AG20443 (cell line): Measurements from ENCODE around the gene AKR1A1.
"Not testable (repeated sequence)": the region's sequence is repeated elsewhere in the genome, so short reads cannot be mapped to it uniquely, and the experiment has no call there.

Experiments used
- DNase-seq: peaks from one replicate; pipeline ENCODE4 v3.0.0; 2012; ENCODE audit warnings: low spot score, mixed read lengths

AKR1A1 gene

GRCh38 chr1:45550401-45551351, at the start of gene AKR1A1:
AKR1A1 (plus strand) TSS chr1:45550826; CDS start chr1:45561795, 10,969 bp downstream.
- peak; percentile 94 for DNase-seq

- DNase-seq: no peak
These were observed 49.1 kb upstream of the AKR1A1 start for GRCh38 chr1:45501505-45501859.

GRCh38 chr1:45503462-45504360, 46.9 kb upstream of the AKR1A1 start:
- DNase-seq: no peak

DNA sequence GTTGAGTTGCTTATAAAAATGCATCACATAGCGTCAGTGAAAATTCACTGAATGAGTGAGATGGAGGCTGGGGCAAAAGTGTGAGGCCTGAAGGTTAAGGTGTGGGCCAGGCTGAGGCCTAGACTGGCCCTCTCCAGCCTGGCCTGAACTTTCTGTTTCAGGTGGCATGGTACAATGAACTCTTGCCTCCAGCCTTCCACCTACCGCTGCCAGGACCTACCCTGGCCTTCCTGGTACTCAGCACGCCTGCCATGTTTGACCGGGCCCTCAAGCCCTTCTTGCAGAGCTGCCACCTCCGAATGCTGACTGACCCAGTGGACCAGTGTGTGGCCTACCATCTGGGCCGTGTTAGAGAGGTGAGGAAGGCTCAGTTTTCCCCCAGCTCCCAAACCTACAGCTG, 43.4 kb upstream of the AKR1A1 start:
- DNase-seq: no peak

- DNase-seq: no peak
These were observed 42.7 kb upstream of the AKR1A1 start for GRCh38 chr1:45507893-45508292.

DNA sequence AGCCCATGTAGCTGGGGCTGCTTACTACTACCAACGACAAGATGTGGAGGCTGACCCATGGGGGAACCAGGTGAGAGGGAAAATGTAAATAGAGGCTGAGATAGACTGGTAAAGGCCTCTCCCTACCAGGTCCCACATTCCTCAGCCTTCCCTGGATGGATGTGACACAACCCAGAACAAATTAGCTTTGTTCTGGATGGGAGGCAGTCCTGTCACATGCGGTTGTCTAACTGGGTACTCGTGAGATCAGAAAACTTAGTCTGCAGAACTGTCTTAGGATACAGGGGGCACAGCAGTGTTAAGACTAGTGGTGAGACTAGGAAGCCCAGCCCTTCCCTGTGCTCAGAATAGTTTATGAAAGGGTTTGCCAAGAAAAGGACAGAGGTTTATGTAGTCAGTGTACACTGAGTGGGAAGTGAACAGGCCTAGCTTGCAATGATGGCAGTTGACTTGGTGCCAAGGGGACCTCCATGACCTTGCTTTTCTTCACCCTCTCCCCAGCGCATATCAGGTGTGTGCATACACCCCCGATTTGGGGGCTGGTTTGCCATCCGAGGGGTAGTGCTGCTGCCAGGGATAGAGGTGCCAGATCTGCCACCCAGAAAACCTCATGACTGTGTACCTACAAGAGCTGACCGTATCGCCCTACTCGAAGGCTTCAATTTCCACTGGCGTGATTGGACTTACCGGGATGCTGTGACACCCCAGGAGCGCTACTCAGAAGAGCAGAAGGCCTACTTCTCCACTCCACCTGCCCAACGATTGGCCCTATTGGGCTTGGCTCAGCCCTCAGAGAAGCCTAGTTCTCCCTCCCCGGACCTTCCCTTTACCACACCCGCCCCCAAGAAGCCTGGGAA, 42.1 kb upstream of the AKR1A1 start:
- DNase-seq: no peak

GRCh38 chr1:45510036-45510971, 40.3 kb upstream of the AKR1A1 start:
- DNase-seq: no peak

DNA sequence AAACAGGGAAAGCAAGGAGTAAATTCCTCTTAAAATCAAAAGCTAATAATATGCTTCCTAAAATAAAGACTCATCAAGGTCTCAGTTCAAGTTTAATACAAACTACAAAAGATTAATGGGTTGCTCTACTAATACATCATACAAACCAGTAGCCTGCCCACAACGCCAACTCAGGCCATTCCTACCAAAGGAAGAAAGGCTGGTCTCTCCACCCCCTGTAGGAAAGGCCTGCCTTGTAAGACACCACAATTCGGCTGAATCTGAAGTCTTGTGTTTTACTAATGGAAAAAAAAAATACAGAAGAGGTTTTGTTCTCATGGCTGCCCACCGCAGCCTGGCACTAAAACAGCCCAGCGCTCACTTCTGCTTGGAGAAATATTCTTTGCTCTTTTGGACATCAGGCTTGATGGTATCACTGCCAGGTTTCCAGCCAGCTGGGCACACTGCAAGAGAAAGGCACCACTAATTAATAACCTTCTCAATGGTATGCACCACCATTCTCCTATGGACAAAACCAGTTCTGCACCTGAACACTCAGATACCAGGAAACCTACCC, 39.6 kb upstream of the AKR1A1 start:
- no peak for DNase-seq

- DNase-seq: peak; percentile 57
These were observed 38.0 kb upstream of the AKR1A1 start for GRCh38 chr1:45512641-45513054.

DNA sequence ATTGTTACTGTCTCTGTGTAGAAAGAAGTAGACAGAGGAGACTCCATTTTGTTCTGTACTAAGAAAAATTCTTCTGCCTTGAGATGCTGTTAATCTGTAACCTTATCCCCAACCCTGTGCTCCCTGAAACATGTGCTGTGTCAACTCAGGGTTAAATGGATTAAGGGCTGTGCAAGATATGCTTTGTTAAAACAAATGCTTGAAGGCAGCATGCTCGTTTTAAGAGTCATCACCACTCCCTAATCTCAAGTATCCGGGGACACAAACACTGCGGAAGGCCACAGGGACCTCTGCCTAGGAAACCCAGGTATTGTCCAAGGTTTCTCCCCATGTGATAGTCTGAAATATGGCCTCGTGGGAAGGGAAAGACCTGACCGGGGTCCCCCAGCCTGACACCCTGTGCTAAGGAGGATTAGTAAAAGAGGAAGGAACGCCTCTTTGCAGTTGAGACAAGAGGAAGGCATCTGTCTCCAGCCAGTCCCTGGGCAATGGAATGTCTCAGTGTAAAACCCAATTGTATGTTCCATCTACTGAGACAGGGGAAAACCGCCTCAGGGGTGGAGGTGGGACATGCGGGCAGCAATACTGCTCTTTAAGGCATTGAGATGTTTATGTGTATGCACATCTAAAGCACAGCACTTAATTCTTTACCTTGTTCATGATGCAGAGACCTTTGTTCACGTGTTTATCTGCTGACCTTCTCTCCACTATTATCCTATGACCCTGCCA, 36.9 kb upstream of the AKR1A1 start:
- not testable (repeated sequence) for DNase-seq

- no peak for DNase-seq
These were observed 34.6 kb upstream of the AKR1A1 start for GRCh38 chr1:45516036-45516435.

DNA sequence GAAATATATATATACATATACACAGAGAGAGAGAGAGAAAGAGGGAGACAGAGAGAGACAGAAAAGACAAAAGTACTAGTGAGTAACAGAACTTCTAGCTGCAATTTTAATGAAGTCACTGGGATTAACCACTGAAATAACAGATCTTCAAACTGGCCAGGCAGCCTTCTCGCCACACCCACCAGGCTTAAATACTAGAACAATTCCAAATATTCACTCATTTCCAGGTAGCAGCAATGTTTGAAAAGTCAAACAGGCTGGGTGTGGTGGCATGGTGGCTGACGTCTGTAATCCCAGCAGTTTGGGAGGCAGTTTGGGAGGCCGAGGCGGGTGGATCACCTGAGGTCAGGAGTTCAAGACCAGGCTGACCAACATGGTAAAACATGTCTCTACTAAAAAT, 34.2 kb upstream of the AKR1A1 start:
- no peak for DNase-seq

- DNase-seq: not testable (repeated sequence)
These were observed 32.3 kb upstream of the AKR1A1 start for GRCh38 chr1:45518366-45518765.

DNA sequence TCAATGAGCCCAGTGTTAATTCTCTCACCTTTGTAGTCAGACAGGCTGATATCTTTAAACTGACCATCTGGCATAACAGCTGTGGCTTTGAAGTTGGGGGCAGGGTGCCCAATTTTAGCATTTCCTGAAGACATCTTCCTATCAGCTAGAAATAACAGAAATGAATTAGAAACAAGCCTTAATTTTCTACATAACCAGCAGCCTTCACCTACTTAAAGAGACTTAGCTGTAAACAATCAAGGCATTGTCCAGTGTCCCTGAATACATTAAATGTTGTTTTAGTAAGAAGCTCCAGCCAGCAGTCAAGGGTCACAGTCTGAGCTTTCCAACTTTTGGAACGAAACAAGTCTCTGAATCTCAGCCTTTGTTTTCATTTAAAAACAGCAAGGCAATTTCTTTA, 31.7 kb upstream of the AKR1A1 start:
- no peak for DNase-seq

- DNase-seq: not testable (repeated sequence)
These were observed 30.9 kb upstream of the AKR1A1 start for GRCh38 chr1:45519774-45520173.

DNA sequence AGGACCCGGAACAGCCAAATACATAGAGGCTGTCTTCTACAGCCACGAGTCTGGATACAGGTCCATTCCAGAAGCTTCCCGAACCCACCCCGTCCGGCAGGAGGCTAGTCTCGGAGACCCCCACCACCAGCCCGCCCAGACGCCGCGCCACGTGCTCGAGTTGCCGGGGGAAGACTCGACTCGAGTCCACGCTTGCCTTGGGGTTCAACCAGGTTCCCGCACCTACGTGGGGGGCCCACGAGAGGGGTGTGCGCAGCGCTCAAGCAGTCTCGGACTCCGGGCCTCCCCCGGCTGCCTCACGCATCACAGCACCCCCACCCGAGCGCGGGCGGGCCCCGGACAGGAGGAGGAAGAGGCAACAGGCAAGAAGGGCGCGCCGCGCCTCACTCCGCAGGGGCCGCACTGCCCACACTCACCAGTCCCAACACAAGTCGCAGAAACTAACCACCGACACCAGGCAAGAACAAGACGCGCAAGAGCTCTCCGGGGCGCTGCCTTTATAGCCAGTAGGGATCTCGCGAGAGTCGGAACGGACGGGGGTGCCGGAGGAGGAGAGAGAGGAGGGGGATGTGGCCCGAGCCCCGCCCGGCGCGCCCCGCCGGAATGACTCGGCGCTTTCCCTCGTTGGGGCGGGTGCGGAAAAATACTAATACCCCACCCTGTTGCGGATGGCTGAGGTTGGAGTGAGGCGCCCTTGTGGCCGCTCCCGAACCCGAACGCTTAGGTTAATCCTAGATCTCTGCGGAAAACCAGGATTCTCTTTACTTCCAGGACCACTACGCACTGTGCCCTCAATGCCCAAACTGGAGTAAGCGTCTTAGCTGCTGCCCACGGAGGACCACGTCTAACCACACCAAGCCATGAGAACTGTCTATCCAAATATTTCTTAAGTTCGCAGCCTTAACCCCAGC, 29.0 kb upstream of the AKR1A1 start, which contains the start of gene PRDX1:
PRDX1 (minus strand) TSS at position 472 of the 911 bp plus-strand sequence. CDS start 2,841 bp downstream, outside the sequence.
- DNase-seq: peak; percentile 98

- peak; percentile 39 for DNase-seq
These were observed 28.1 kb upstream of the AKR1A1 start for GRCh38 chr1:45522324-45523104.

DNA sequence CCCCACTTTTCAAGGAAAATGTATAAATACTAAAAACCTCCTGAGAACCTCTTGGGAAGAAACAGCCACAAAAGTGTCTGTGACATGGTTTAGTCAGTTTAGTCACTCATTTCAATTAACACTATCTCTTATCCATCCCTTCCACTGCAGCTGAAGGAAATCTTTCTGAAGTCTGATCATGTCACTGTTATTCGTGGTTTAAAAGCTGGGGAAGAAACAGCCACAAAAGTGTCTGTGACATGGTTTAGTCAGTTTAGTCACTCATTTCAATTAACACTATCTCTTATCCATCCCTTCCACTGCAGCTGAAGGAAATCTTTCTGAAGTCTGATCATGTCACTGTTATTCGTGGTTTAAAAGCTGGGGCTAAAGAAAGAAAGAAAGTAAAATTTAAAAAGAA, 27.1 kb upstream of the AKR1A1 start:
- DNase-seq: not testable (repeated sequence)
